Measurements from ENCODE around the gene ZCCHC4.

ZCCHC4 gene

DNA sequence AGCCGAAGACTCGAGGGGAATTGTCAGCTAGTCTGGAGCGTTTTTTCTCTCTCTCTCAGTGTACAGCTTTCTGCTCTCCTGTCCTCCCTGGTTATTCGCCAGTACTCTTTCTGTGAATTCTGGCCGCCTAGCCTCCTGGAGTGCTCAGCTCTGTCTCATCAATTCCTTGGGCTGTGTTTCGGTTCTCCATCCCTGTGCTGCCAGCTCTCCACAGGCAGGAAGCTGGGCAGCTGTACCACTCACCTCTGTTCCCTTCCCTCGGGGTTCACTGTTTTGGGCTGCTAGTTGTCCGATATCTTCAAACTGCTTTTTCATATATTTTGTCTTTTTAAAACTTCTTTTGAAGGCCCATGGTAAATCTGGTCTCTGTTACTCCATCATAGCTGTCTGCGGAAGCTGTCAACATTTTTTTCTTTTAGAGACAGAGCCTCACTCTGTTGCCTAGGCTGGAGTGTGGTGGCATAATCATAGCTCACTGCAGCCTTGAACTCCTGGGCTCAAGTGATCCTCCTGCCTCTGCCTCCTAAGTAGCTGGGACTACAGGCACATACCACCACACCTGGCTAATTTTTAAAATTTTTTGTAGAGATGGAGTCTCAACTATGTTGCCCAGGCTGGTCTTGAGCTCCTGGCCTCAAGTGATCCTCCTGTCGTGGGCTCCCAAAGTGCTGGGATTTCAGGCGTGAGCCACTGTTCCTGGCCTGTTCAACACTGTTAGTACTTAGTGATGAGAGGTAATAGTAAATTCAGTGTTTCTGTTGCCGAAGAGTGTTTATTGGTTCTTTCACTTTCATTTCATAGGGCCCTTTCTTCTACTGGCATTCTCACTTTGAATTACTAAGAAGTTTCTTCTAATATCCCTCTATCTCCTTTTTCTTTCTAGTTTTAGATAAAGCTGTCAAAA lies 18.6 kb downstream of the ZCCHC4 start:
- Histone ChIP-seq H4K91ac (ENCODE audit: low read length) (no peak overlapping the region), H3K27ac (ENCODE audit: low read length, poor library complexity, severe bottlenecking) (no peak overlapping the region), H3K4me2 (ENCODE audit: low read length, poor library complexity, severe bottlenecking) (no peak overlapping the region), H4K8ac (ENCODE audit: low read length) (no peak overlapping the region), H3K79me1 (replicated peaks; ENCODE audit: low read length, poor library complexity, severe bottlenecking) (peaks cover 20% of the 10 kb centered on the region), H2BK15ac (ENCODE audit: low read depth, poor library complexity, severe bottlenecking) (no peak overlapping the region), H3K18ac (ENCODE audit: low read depth in 1 of 2, low read length in 2 of 2) (no peak overlapping the region), H3K36me3 (ENCODE audit: control insufficient read depth in 1 of 2, insufficient read depth in 2 of 2, low read depth in 1 of 2, low read length in 2 of 2) (peaks cover 4 to 13% of the 10 kb centered on the region in 2 experiments), H2AK5ac (ENCODE audit: low read length, severe bottlenecking) (no peak overlapping the region), H3K4ac (ENCODE audit: low read depth in 1 of 2, low read length in 2 of 2) (no peak overlapping the region), H3K9ac (ENCODE audit: low read length) (peak overlapping the region; percentile 43), H3K27me3 (ENCODE audit: control insufficient read depth in 1 of 2, insufficient read depth in 1 of 2, low read length in 2 of 2) (no peaks in the 10 kb centered on the region), H3K23ac (ENCODE audit: low read length in 2 of 2) (no peak overlapping the region), H2BK12ac (ENCODE audit: low read length in 2 of 2) (no peak overlapping the region), H3K4me3 (ENCODE audit: insufficient read depth in 1 of 2, low read depth in 1 of 2, low read length in 2 of 2) (peak overlapping the region in 1 of 2 experiments; percentile 36), H2BK5ac (ENCODE audit: low read depth, low read length, poor library complexity, severe bottlenecking) (no peak overlapping the region), H3K14ac (ENCODE audit: low read length in 2 of 2) (no peak overlapping the region), H3K9me3 (ENCODE audit: control insufficient read depth, low read length) (no peaks in the 10 kb centered on the region), H2AFZ (ENCODE audit: low read depth, low read length) (no peak overlapping the region), H3K4me1 (ENCODE audit: control insufficient read depth, insufficient read depth, low read depth, low read length) (peaks cover 2% of the 10 kb centered on the region), H2BK120ac (ENCODE audit: low read depth, low read length) (peak overlapping the region; percentile 34)
- WGBS: 97% methylated on average over 12 of the region's 12 CpGs
- DNase-seq: peak; percentile 27

DNA sequence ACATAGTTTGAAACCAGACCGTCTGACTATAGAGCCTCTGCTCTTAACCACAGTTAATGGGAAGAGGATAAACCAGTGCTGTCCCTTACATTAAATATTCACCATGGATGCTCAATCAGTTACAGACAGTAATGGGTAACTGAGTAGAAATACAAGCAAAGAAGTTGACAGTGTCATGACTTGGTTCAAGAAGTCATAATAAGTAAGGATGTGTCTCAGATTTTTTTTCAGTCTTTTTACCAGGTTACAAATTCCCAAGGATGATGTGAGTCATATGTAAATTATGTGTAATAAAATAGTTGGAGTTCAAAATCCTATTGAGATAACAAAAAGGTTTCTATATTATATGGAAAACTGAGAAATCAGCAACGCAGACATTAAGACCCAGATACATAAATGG lies 31.1 kb downstream of the ZCCHC4 start:
- H2AFZ ChIP-seq (ENCODE audit: low read depth, low read length): no peak overlapping the region
- no peak overlapping the region for H3K23ac ChIP-seq (ENCODE audit: low read length in 2 of 2)
- no peak overlapping the region for H3K9ac ChIP-seq (ENCODE audit: low read length)
- no peak overlapping the region for H3K4me2 ChIP-seq (ENCODE audit: low read length, poor library complexity, severe bottlenecking)
- H2BK120ac ChIP-seq (ENCODE audit: low read depth, low read length): no peak overlapping the region
- no peak overlapping the region for H3K18ac ChIP-seq (ENCODE audit: low read depth in 1 of 2, low read length in 2 of 2)
- H3K4me3 ChIP-seq (ENCODE audit: insufficient read depth in 1 of 2, low read depth in 1 of 2, low read length in 2 of 2): no peak overlapping the region
- H2BK5ac ChIP-seq (ENCODE audit: low read depth, low read length, poor library complexity, severe bottlenecking): no peak overlapping the region
- no peak overlapping the region for H3K27ac ChIP-seq (ENCODE audit: low read length, poor library complexity, severe bottlenecking)
- DNase-seq: no peak
- WGBS: no CpG with 5 or more reads among the region's 2 CpGs
- H4K91ac ChIP-seq (ENCODE audit: low read length): no peak overlapping the region
- H3K27me3 ChIP-seq (ENCODE audit: control insufficient read depth in 1 of 2, insufficient read depth in 1 of 2, low read length in 2 of 2): no peaks in the 10 kb centered on the region
- H3K4ac ChIP-seq (ENCODE audit: low read depth in 1 of 2, low read length in 2 of 2): no peak overlapping the region
- H4K8ac ChIP-seq (ENCODE audit: low read length): no peak overlapping the region
- no peak overlapping the region for H2BK12ac ChIP-seq (ENCODE audit: low read length in 2 of 2)
- H3K14ac ChIP-seq (ENCODE audit: low read length in 2 of 2): no peak overlapping the region
- H3K9me3 ChIP-seq (ENCODE audit: control insufficient read depth, low read length): no peaks in the 10 kb centered on the region
- no peak overlapping the region for H2BK15ac ChIP-seq (ENCODE audit: low read depth, poor library complexity, severe bottlenecking)
- no peak overlapping the region for H2AK5ac ChIP-seq (ENCODE audit: low read length, severe bottlenecking)
- H3K79me1 ChIP-seq (replicated peaks; ENCODE audit: low read length, poor library complexity, severe bottlenecking): peaks cover 19% of the 10 kb centered on the region
- peaks cover 0 to 18% of the 10 kb centered on the region in 2 experiments for H3K36me3 ChIP-seq (ENCODE audit: control insufficient read depth in 1 of 2, insufficient read depth in 2 of 2, low read depth in 1 of 2, low read length in 2 of 2)
- peaks cover 3% of the 10 kb centered on the region for H3K4me1 ChIP-seq (ENCODE audit: control insufficient read depth, insufficient read depth, low read depth, low read length)

DNA sequence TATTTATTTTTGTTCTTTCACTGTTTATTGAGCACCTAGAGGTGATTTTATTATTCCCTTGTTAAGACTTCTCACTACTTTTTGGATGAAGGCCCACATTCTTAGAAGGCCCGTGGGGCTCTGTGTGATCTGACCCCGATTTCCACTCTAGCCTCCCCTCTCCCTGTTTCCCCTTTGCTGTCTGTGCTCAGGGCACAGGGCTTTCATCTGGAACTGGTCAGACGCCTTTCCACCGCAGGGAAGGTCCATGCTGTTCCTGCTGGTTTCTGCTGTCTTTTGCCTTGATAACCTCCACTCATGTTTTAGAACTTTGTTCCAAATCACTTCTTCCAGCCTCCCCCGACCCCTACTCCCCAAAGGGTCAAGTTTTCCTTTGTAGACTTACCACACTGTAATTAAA lies 33.2 kb downstream of the ZCCHC4 start:
- WGBS: 85% methylated on average over 5 of the region's 5 CpGs
- H3K27me3 ChIP-seq (ENCODE audit: control insufficient read depth in 1 of 2, insufficient read depth in 1 of 2, low read length in 2 of 2): no peaks in the 10 kb centered on the region

DNA sequence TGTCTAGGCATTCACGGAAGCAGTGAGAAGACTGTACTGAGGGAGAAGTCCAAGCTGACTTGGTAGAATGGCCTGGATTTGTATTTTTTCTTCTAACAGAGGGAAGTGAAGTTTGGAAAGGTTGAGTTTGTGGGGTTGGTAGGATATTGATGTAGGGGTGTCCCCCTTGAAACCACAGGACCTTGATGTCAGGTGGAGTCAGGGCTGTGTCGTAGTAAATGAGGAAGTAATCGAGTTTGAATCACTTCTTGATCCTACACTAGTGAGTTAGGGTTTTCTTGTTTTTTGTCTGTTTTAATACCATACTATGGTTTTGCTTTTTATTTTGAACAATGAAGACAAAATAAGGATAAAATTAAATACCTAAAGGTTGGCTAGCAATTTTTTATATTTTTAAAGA lies 34.3 kb downstream of the ZCCHC4 start:
- Histone ChIP-seq H3K79me1 (replicated peaks; ENCODE audit: low read length, poor library complexity, severe bottlenecking) (peaks cover 8% of the 10 kb centered on the region), H3K4me2 (ENCODE audit: low read length, poor library complexity, severe bottlenecking) (no peak overlapping the region), H4K91ac (ENCODE audit: low read length) (no peak overlapping the region), H3K27me3 (ENCODE audit: control insufficient read depth in 1 of 2, insufficient read depth in 1 of 2, low read length in 2 of 2) (no peaks in the 10 kb centered on the region), H3K9me3 (ENCODE audit: control insufficient read depth, low read length) (no peaks in the 10 kb centered on the region), H3K4me3 (ENCODE audit: insufficient read depth in 1 of 2, low read depth in 1 of 2, low read length in 2 of 2) (no peak overlapping the region), H2BK120ac (ENCODE audit: low read depth, low read length) (no peak overlapping the region), H3K23ac (ENCODE audit: low read length in 2 of 2) (no peak overlapping the region), H3K4ac (ENCODE audit: low read depth in 1 of 2, low read length in 2 of 2) (no peak overlapping the region), H3K18ac (ENCODE audit: low read depth in 1 of 2, low read length in 2 of 2) (no peak overlapping the region), H2BK15ac (ENCODE audit: low read depth, poor library complexity, severe bottlenecking) (no peak overlapping the region), H3K14ac (ENCODE audit: low read length in 2 of 2) (no peak overlapping the region), H2BK12ac (ENCODE audit: low read length in 2 of 2) (no peak overlapping the region), H2AFZ (ENCODE audit: low read depth, low read length) (no peak overlapping the region), H2BK5ac (ENCODE audit: low read depth, low read length, poor library complexity, severe bottlenecking) (no peak overlapping the region), H3K4me1 (ENCODE audit: control insufficient read depth, insufficient read depth, low read depth, low read length) (peaks cover 3% of the 10 kb centered on the region), H3K27ac (ENCODE audit: low read length, poor library complexity, severe bottlenecking) (no peak overlapping the region), H3K9ac (ENCODE audit: low read length) (no peak overlapping the region), H2AK5ac (ENCODE audit: low read length, severe bottlenecking) (peak overlapping the region; percentile 10), H3K36me3 (ENCODE audit: control insufficient read depth in 1 of 2, insufficient read depth in 2 of 2, low read depth in 1 of 2, low read length in 2 of 2) (peaks cover 0 to 13% of the 10 kb centered on the region in 2 experiments), H4K8ac (ENCODE audit: low read length) (no peak overlapping the region)
- WGBS: 97% methylated on average over 1 of the region's 3 CpGs
- no peak for DNase-seq

More for the DNA sequence above, 33.2 kb downstream of the ZCCHC4 start:
- no peaks in the 10 kb centered on the region for H3K9me3 ChIP-seq (ENCODE audit: control insufficient read depth, low read length)
- no peak overlapping the region for H2AFZ ChIP-seq (ENCODE audit: low read depth, low read length)
- peak overlapping the region; percentile 39 for H3K9ac ChIP-seq (ENCODE audit: low read length)
- H4K91ac ChIP-seq (ENCODE audit: low read length): no peak overlapping the region
- H2AK5ac ChIP-seq (ENCODE audit: low read length, severe bottlenecking): no peak overlapping the region
- DNase-seq: no peak
- no peak overlapping the region for H3K23ac ChIP-seq (ENCODE audit: low read length in 2 of 2)
- no peak overlapping the region for H3K4ac ChIP-seq (ENCODE audit: low read depth in 1 of 2, low read length in 2 of 2)
- H2BK120ac ChIP-seq (ENCODE audit: low read depth, low read length): no peak overlapping the region
- H3K18ac ChIP-seq (ENCODE audit: low read depth in 1 of 2, low read length in 2 of 2): no peak overlapping the region
- no peak overlapping the region for H3K4me3 ChIP-seq (ENCODE audit: insufficient read depth in 1 of 2, low read depth in 1 of 2, low read length in 2 of 2)
- H3K79me1 ChIP-seq (replicated peaks; ENCODE audit: low read length, poor library complexity, severe bottlenecking): peaks cover 14% of the 10 kb centered on the region
- no peak overlapping the region for H2BK15ac ChIP-seq (ENCODE audit: low read depth, poor library complexity, severe bottlenecking)
- H2BK5ac ChIP-seq (ENCODE audit: low read depth, low read length, poor library complexity, severe bottlenecking): no peak overlapping the region
- H3K4me1 ChIP-seq (ENCODE audit: control insufficient read depth, insufficient read depth, low read depth, low read length): peaks cover 3% of the 10 kb centered on the region
- peaks cover 0 to 17% of the 10 kb centered on the region in 2 experiments for H3K36me3 ChIP-seq (ENCODE audit: control insufficient read depth in 1 of 2, insufficient read depth in 2 of 2, low read depth in 1 of 2, low read length in 2 of 2)
- no peak overlapping the region for H4K8ac ChIP-seq (ENCODE audit: low read length)
- no peak overlapping the region for H3K4me2 ChIP-seq (ENCODE audit: low read length, poor library complexity, severe bottlenecking)
- H3K27ac ChIP-seq (ENCODE audit: low read length, poor library complexity, severe bottlenecking): no peak overlapping the region
- H3K14ac ChIP-seq (ENCODE audit: low read length in 2 of 2): no peak overlapping the region
- no peak overlapping the region for H2BK12ac ChIP-seq (ENCODE audit: low read length in 2 of 2)
